ENCODE results near the gene VAPA. TPM values are rescaled to one million over a fixed set of nuclear protein-coding genes. Genes with fewer than 3 reads are reported as not detected.

The VAPA gene
- total and polyA plus RNA-seq, 9 of the 15 experiments (the other 6 are each of a cell fraction or from before 2014, with no cell fraction given), result 219 to 902 (median 526) TPM

DNA sequence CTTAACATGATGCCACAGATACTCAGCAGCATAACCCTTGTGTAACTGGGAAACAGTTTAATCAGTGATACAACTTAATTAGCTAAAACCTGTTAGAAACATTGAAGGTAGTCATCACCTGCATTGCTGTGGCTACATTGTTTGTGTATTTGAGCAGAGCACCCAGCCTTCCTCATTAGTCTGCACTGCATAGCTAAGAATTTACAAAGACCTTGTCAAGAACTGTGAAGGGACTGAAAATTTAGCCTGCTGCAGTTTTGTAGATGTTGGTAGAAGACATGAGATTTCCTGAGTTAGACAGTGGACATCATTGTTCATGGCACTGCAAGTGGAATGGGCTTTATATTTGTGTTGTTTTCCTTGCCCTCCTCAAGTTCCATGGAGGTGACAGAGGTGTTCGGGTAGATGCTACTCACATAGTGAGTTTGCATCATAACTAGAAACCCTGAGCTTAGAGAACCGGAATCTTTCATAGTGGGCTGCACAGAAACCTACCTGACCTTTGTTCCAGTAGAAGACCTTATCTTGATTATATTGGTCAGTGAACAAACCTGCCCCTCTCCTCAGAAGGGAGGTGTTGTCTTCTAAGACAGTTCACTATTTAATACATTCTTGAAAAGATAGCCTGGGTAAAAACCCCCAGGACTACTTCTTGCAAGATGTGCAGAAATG, 12.5 kb downstream of the VAPA start (continued):
- TF ChIP-seq, protein P1, sequence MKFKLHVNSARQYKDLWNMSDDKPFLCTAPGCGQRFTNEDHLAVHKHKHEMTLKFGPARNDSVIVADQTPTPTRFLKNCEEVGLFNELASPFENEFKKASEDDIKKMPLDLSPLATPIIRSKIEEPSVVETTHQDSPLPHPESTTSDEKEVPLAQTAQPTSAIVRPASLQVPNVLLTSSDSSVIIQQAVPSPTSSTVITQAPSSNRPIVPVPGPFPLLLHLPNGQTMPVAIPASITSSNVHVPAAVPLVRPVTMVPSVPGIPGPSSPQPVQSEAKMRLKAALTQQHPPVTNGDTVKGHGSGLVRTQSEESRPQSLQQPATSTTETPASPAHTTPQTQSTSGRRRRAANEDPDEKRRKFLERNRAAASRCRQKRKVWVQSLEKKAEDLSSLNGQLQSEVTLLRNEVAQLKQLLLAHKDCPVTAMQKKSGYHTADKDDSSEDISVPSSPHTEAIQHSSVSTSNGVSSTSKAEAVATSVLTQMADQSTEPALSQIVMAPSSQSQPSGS (CRISPR knock-in tag; IDR thresholded peaks at IDR 0.05), result no peak
- TF ChIP-seq TOE1 (IDR thresholded peaks at IDR 0.05; ENCODE audit: borderline replicate concordance) (no peak), TOE1 (CRISPR knock-in tag; IDR thresholded peaks at IDR 0.05; ENCODE audit: borderline replicate concordance, low read depth) (no peak), POLR2H (tag; IDR thresholded peaks at IDR 0.05; ENCODE audit: low read depth) (no peak), RBM39 (optimal IDR thresholded peaks at IDR 0.05; ENCODE audit: low read depth, low read length) (no peak), GTF2F1 (IDR thresholded peaks at IDR 0.05; ENCODE audit: low read depth, low read length) (no peak), DNMT1 (IDR thresholded peaks at IDR 0.05) (no peak), SLC30A9 (CRISPR knock-in tag; IDR thresholded peaks at IDR 0.05) (no peak), TRIM24 (IDR thresholded peaks at IDR 0.05) (no peak), SRSF1 (IDR thresholded peaks at IDR 0.05; ENCODE audit: low read depth, low read length) (no peak), NFE2 (IDR thresholded peaks at IDR 0.05; ENCODE audit: low read depth) (no peak), ZBED1 (IDR thresholded peaks at IDR 0.05) (no peak), HDGF (IDR thresholded peaks at IDR 0.05) (no peak), TCF7L2 (IDR thresholded peaks at IDR 0.05; ENCODE audit: low read depth, low read length) (no peak), RBM22 (IDR thresholded peaks at IDR 0.05; ENCODE audit: low read depth, low read length, poor library complexity, severe bottlenecking) (peak; percentile 42), NCOA4 (IDR thresholded peaks at IDR 0.05; ENCODE audit: partially characterized antibody) (no peak), MAFF (IDR thresholded peaks at IDR 0.05; ENCODE audit: low read length) (no peak), HOXB6 (CRISPR knock-in tag; IDR thresholded peaks at IDR 0.05; ENCODE audit: borderline replicate concordance) (no peak), NR2C2 (CRISPR knock-in tag; IDR thresholded peaks at IDR 0.05) (no peak), NR2C2 (tag; IDR thresholded peaks at IDR 0.05) (0 out of 2 replicates have a peak, but pooled peaks have one; percentile 31), BRD4 (IDR thresholded peaks at IDR 0.05) (no peak), NFXL1 (CRISPR knock-in tag; IDR thresholded peaks at IDR 0.05) (no peak)
- TF ChIP-seq, protein P2, sequence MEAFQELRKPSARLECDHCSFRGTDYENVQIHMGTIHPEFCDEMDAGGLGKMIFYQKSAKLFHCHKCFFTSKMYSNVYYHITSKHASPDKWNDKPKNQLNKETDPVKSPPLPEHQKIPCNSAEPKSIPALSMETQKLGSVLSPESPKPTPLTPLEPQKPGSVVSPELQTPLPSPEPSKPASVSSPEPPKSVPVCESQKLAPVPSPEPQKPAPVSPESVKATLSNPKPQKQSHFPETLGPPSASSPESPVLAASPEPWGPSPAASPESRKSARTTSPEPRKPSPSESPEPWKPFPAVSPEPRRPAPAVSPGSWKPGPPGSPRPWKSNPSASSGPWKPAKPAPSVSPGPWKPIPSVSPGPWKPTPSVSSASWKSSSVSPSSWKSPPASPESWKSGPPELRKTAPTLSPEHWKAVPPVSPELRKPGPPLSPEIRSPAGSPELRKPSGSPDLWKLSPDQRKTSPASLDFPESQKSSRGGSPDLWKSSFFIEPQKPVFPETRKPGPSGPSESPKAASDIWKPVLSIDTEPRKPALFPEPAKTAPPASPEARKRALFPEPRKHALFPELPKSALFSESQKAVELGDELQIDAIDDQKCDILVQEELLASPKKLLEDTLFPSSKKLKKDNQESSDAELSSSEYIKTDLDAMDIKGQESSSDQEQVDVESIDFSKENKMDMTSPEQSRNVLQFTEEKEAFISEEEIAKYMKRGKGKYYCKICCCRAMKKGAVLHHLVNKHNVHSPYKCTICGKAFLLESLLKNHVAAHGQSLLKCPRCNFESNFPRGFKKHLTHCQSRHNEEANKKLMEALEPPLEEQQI (IDR thresholded peaks at IDR 0.05), result no peak
- TF ChIP-seq, protein P3, sequence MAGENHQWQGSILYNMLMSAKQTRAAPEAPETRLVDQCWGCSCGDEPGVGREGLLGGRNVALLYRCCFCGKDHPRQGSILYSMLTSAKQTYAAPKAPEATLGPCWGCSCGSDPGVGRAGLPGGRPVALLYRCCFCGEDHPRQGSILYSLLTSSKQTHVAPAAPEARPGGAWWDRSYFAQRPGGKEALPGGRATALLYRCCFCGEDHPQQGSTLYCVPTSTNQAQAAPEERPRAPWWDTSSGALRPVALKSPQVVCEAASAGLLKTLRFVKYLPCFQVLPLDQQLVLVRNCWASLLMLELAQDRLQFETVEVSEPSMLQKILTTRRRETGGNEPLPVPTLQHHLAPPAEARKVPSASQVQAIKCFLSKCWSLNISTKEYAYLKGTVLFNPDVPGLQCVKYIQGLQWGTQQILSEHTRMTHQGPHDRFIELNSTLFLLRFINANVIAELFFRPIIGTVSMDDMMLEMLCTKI (IDR thresholded peaks at IDR 0.05; ENCODE audit: partially characterized antibody), result no peak
- TF ChIP-seq, protein P4, sequence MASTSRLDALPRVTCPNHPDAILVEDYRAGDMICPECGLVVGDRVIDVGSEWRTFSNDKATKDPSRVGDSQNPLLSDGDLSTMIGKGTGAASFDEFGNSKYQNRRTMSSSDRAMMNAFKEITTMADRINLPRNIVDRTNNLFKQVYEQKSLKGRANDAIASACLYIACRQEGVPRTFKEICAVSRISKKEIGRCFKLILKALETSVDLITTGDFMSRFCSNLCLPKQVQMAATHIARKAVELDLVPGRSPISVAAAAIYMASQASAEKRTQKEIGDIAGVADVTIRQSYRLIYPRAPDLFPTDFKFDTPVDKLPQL (IDR thresholded peaks at IDR 0.05; ENCODE audit: extremely low read depth, insufficient read length), result no peak
